Breast epithelium (tissue), 3 donors: ENCODE results near the gene PRDM16.

Experiments used
- POLR2A ChIP-seq: fragments of 450-650 bp; IDR thresholded peaks from one replicate; pipeline ENCODE4 v1.6.1; 2016; ENCODE audit warnings: antibody characterized with exemption, mild to moderate bottlenecking, moderate library complexity
- POLR2AphosphoS5 ChIP-seq, 3 donors: sonication (generic); formaldehyde crosslinking; IDR thresholded peaks; one replicate each; pipeline ENCODE4 v1.6.1; 2017; ENCODE audit warnings: antibody characterized with exemption in 3 of 3
- TF ChIP-seq, protein P1 (sequence below), 3 donors: fragments of 450-650 bp; IDR thresholded peaks; one replicate each; pipeline ENCODE4 v1.5.1; 2016 to 2017; ENCODE audit warnings: antibody characterized with exemption in 3 of 3, mild to moderate bottlenecking in 3 of 3, moderate library complexity in 3 of 3

DNA sequence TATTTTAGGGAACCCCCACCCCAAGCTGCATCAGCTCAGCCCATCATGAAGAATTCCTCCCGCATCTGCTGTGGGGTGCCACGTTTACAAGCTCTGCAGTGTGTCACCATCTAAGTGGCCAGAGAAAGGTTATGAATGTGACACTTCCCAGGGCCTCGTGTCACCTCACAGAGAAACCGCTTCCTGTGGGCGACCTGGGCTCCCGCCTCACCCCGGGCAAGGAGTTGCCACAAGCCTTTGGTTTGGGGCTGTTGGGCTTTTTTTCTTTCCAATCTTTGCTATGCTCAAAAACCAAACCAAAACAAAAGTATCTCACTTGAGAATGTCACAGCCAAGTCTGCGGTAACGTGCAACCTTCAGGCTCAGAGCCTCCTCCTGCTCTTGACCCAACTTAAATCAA lies 303.3 kb downstream of the PRDM16 start:
- TF ChIP-seq, protein P1, sequence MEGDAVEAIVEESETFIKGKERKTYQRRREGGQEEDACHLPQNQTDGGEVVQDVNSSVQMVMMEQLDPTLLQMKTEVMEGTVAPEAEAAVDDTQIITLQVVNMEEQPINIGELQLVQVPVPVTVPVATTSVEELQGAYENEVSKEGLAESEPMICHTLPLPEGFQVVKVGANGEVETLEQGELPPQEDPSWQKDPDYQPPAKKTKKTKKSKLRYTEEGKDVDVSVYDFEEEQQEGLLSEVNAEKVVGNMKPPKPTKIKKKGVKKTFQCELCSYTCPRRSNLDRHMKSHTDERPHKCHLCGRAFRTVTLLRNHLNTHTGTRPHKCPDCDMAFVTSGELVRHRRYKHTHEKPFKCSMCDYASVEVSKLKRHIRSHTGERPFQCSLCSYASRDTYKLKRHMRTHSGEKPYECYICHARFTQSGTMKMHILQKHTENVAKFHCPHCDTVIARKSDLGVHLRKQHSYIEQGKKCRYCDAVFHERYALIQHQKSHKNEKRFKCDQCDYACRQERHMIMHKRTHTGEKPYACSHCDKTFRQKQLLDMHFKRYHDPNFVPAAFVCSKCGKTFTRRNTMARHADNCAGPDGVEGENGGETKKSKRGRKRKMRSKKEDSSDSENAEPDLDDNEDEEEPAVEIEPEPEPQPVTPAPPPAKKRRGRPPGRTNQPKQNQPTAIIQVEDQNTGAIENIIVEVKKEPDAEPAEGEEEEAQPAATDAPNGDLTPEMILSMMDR (IDR thresholded peaks at IDR 0.05): no peak
- TF ChIP-seq POLR2A: no peak
- no peak for TF ChIP-seq POLR2AphosphoS5 (IDR thresholded peaks at IDR 0.05)
